PC-9 (cell line): Measurements from ENCODE around the gene GNB1. TPM values are rescaled to one million over a fixed set of nuclear protein-coding genes. Genes with fewer than 3 reads are reported as not detected.

Experiments used
- BruUV-seq: library from RNA; stranded (reverse); fragments of 400-500 nt; replicated peaks from 2 replicates; lab custom pipeline; 2021; lab: Mats Ljungman, UMichigan
- CTCF ChIA-PET: fragments of 300-600 bp; sonication (Branson Sonifier 250); formaldehyde crosslinking; loops from one replicate; lab custom pipeline; 2022; ENCODE audit warnings: antibody characterized with exemption; lab: Charles Lee
- POLR2A ChIA-PET: fragments of 300-600 bp; sonication (Branson Sonifier 250); formaldehyde crosslinking; loops from one replicate; lab custom pipeline; 2022; ENCODE audit warnings: antibody characterized with exemption; ENCODE audit not compliant: unreplicated experiment; lab: Charles Lee
- DNase-seq, 2 experiments: peaks; one replicate each; pipeline versions ENCODE4 v3.0.0 to v3.0.0-alpha.2; 2015 to 2022; ENCODE audit warnings: mixed read lengths in 1 of 2
- H2AFZ ChIP-seq: fragments of 200-600 bp; sonication (generic); 2 replicates; pipeline ENCODE4 v1.8.1; 2017; ENCODE audit warnings: antibody characterized with exemption
- H3F3A ChIP-seq: fragments of 200-600 bp; sonication (generic); 2 replicates; pipeline ENCODE4 v1.8.1; 2017; ENCODE audit warnings: antibody characterized with exemption, mild to moderate bottlenecking, low read depth; ENCODE audit not compliant: insufficient read depth
- H3K27ac ChIP-seq: fragments of 200-600 bp; sonication (generic); 2 replicates; pipeline ENCODE4 v1.6.1; 2016; ENCODE audit warnings: mixed run types
- H3K27me3 ChIP-seq: fragments of 200-600 bp; sonication (generic); 2 replicates; pipeline ENCODE4 v1.6.1; 2016; ENCODE audit warnings: low read depth, mixed run types; ENCODE audit not compliant: insufficient read depth
- H3K36me3 ChIP-seq: fragments of 200-600 bp; sonication (generic); 2 replicates; pipeline ENCODE4 v1.6.1; 2016; ENCODE audit warnings: low read depth, mixed run types
- H3K4me1 ChIP-seq: fragments of 200-600 bp; sonication (generic); replicated peaks from 2 replicates; pipeline ENCODE4 v1.6.1; 2016; ENCODE audit warnings: mixed run types; ENCODE audit not compliant: insufficient read depth
- H3K4me2 ChIP-seq: fragments of 200-600 bp; sonication (generic); 2 replicates; pipeline ENCODE4 v1.6.1; 2017; ENCODE audit warnings: mixed run types
- H3K4me3 ChIP-seq: fragments of 200-600 bp; sonication (generic); 2 replicates; pipeline ENCODE4 v1.6.1; 2016; ENCODE audit warnings: mixed run types
- H3K79me2 ChIP-seq: fragments of 200-600 bp; sonication (generic); 2 replicates; pipeline ENCODE4 v1.6.1; 2017; ENCODE audit warnings: low read depth, mixed run types
- H3K9me2 ChIP-seq: fragments of 200-600 bp; sonication (generic); 2 replicates; pipeline ENCODE4 v1.8.1; 2017; ENCODE audit warnings: mild to moderate bottlenecking; ENCODE audit not compliant: insufficient read depth
- H3K9me3 ChIP-seq: fragments of 200-600 bp; sonication (generic); 2 replicates; pipeline ENCODE4 v1.8.1; 2016; ENCODE audit warnings: low read depth; ENCODE audit not compliant: insufficient read depth
- H4K20me1 ChIP-seq: fragments of 200-600 bp; sonication (generic); 2 replicates; pipeline ENCODE4 v1.8.1; 2017; ENCODE audit not compliant: insufficient read depth
- CTCF ChIP-seq: fragments of 200-600 bp; sonication (generic); conservative IDR thresholded peaks from 2 replicates; pipeline ENCODE4 v1.6.1; 2017; ENCODE audit warnings: mixed run types, antibody characterized with exemption, mild to moderate bottlenecking, moderate library complexity
- EZH2 ChIP-seq: fragments of 200-600 bp; sonication (generic); IDR thresholded peaks from 2 replicates; pipeline ENCODE4 v1.8.0; 2017; ENCODE audit warnings: antibody characterized with exemption, low read depth
- intact Hi-C: fragments of 100-400 bp; cut with micrococcal nuclease; formaldehyde crosslinking; loops from one replicate; pipeline ENCODE4 v1.10.0; 2022; ENCODE audit not compliant: unreplicated experiment
- total RNA-seq: library from RNA; stranded (reverse); gene quantifications from 2 replicates; pipeline ENCODE4 v1.2.3, GENCODE V29; 2021

GNB1 gene
- total RNA-seq, 1 experiment from 2014 or later, result 286 TPM

- ChIA-PET CTCF (no interaction called here), POLR2A (no interaction called here)
- peaks cover 3% of the 10 kb centered on the region; the same call in 1 of the 2 replicates for H3K36me3 ChIP-seq
- H4K20me1 ChIP-seq, result peaks cover 64% of the 10 kb centered on the region
- no peaks in the 10 kb centered on the region for H3K4me1 ChIP-seq
- no peak overlapping the region for H2AFZ ChIP-seq
- H3K79me2 ChIP-seq, result peaks cover 49% of the 10 kb centered on the region
- intact Hi-C loops, result no loop called here
- no peaks in the 10 kb centered on the region for H3K9me3 ChIP-seq
- BruUV-seq, result no TSS peak
- no peak for DNase-seq
- TF ChIP-seq CTCF (no peak), EZH2 (no peak)
- H3F3A ChIP-seq, result peaks cover 8% of the 10 kb centered on the region; the same call in 1 of the 2 replicates
- no peaks in the 10 kb centered on the region for H3K9me2 ChIP-seq
- H3K4me2 ChIP-seq, result no peak overlapping the region
- no peaks in the 10 kb centered on the region for H3K27me3 ChIP-seq
- H3K4me3 ChIP-seq, result no peak overlapping the region
- no peak overlapping the region for H3K27ac ChIP-seq
These were observed 55.3 kb downstream of the GNB1 start for GRCh38 chr1:1835546-1835945.

GRCh38 chr1:1833916-1834325, 57.0 kb downstream of the GNB1 start:
- no peaks in the 10 kb centered on the region for H3K9me3 ChIP-seq
- peaks cover 4% of the 10 kb centered on the region; the same call in 1 of the 2 replicates for H3F3A ChIP-seq
- peaks cover 3% of the 10 kb centered on the region; the same call in 1 of the 2 replicates for H3K36me3 ChIP-seq
- no peaks in the 10 kb centered on the region for H3K9me2 ChIP-seq
- DNase-seq, result no peak
- CTCF ChIA-PET, result no interaction called here
- no peak overlapping the region for H3K27ac ChIP-seq
- POLR2A ChIA-PET, result no interaction called here
- H3K4me1 ChIP-seq, result no peaks in the 10 kb centered on the region
- no peak overlapping the region for H3K4me3 ChIP-seq
- TF ChIP-seq CTCF (no peak), EZH2 (no peak)
- no peaks in the 10 kb centered on the region for H3K27me3 ChIP-seq
- intact Hi-C loops, result no loop called here
- H2AFZ ChIP-seq, result no peak overlapping the region
- no TSS peak for BruUV-seq
- no peak overlapping the region for H3K4me2 ChIP-seq
- H3K79me2 ChIP-seq, result peaks cover 35% of the 10 kb centered on the region
- peaks cover 57% of the 10 kb centered on the region for H4K20me1 ChIP-seq

GRCh38 chr1:1833456-1833855, 57.4 kb downstream of the GNB1 start:
- BruUV-seq, result no TSS peak
- ChIA-PET POLR2A (no interaction called here), CTCF (no interaction called here)
- peaks cover 34% of the 10 kb centered on the region; the same call in 1 of the 2 replicates for H3K79me2 ChIP-seq
- no peaks in the 10 kb centered on the region for H3K4me1 ChIP-seq
- H3K9me2 ChIP-seq, result no peaks in the 10 kb centered on the region
- H4K20me1 ChIP-seq, result peaks cover 55% of the 10 kb centered on the region
- TF ChIP-seq CTCF (no peak), EZH2 (no peak)
- peaks cover 3% of the 10 kb centered on the region; the same call in 1 of the 2 replicates for H3K36me3 ChIP-seq
- no peak overlapping the region for H3K27ac ChIP-seq
- H2AFZ ChIP-seq, result no peak overlapping the region
- H3F3A ChIP-seq, result peaks cover 6% of the 10 kb centered on the region; the same call in 1 of the 2 replicates
- DNase-seq, result no peak
- H3K27me3 ChIP-seq, result no peaks in the 10 kb centered on the region
- intact Hi-C loops, result no loop called here
- H3K4me3 ChIP-seq, result no peak overlapping the region
- no peaks in the 10 kb centered on the region for H3K9me3 ChIP-seq
- no peak overlapping the region for H3K4me2 ChIP-seq
